ENCODE results near the gene RAB5IF. TPM values are rescaled to one million over a fixed set of nuclear protein-coding genes. Genes with fewer than 3 reads are reported as not detected.

RAB5IF gene
- total and polyA plus RNA-seq, 2 donors (not counting 1 experiment from before 2014, with no cell fraction given), result 41.4 to 69.4 TPM

- H3K27ac ChIP-seq (ENCODE audit: low read length in 2 of 2), result peak overlapping the region; percentile 96 to 100
- H4K20me1 ChIP-seq (ENCODE audit: control insufficient read depth, insufficient read depth, low read length, poor library complexity, severe bottlenecking), result peaks cover 32% of the 10 kb centered on the region
- no peaks in the 10 kb centered on the region for H3K9me3 Mint-ChIP-seq (ENCODE audit: insufficient read depth)
- H3K36me3 ChIP-seq (replicated peaks in 1 of 2; ENCODE audit: control extremely low read depth in 1 of 2, control insufficient read depth in 1 of 2, extremely low read depth in 1 of 2, insufficient read depth in 2 of 2, low read length in 1 of 2), result no peaks in the 10 kb centered on the region
- H3K4me1 ChIP-seq (ENCODE audit: control insufficient read depth in 2 of 2, insufficient read depth in 2 of 2, low read length in 2 of 2), result peaks cover 23 to 34% of the 10 kb centered on the region in 2 donors
- no peaks in the 10 kb centered on the region for H3K27me3 ChIP-seq (replicated peaks in 1 of 4; ENCODE audit: control extremely low read depth in 1 of 4, control insufficient read depth in 3 of 4, insufficient read depth in 4 of 4, low read length in 3 of 4)
- POLR2A ChIA-PET, result interaction anchor here (0.6 to 6.7 kb wide), 9 partner anchors 14 to 185 kb away, joined by 3 to 81 read pairs (median 3); partner anchors contain the start of gene RAB5IF
- WGBS (ENCODE audit: insufficient coverage), result 12% methylated on average over 20 of the region's 20 CpGs
- peak overlapping the region; percentile 93 for H2AFZ ChIP-seq (ENCODE audit: insufficient read depth, low read depth, low read length, poor library complexity, severe bottlenecking)
- H3K4me2 ChIP-seq (replicated peaks; ENCODE audit: low read depth, low read length, poor library complexity, severe bottlenecking), result peak overlapping the region; percentile 98
- peak overlapping the region; percentile 90 for H3K9ac ChIP-seq (ENCODE audit: low read length)
- peak overlapping the region; percentile 98 for H3K27ac Mint-ChIP-seq
- peak overlapping the region in 4 of 5 experiments; percentile 61 to 95 (median 64) for H3K4me3 ChIP-seq (ENCODE audit: control extremely low read depth in 1 of 5, extremely low read depth in 1 of 5, insufficient read depth in 1 of 5, low read depth in 2 of 5, low read length in 4 of 5)
- CTCF ChIA-PET, result interaction anchor here (1.3 to 6.1 kb wide), 6 partner anchors 14 to 182 kb away, joined by 3 to 63 read pairs (median 14); partner anchors contain the start of gene RAB5IF
- ATAC-seq (ENCODE audit: low read depth) (peak; percentile 19), DNase-seq (no peak)
- no peaks in the 10 kb centered on the region for H3K27me3 Mint-ChIP-seq
- peak overlapping the region; percentile 92 for H3K4me3 Mint-ChIP-seq
- peaks cover 34% of the 10 kb centered on the region for H3K4me1 Mint-ChIP-seq
- no peak for TF ChIP-seq EZH2 (IDR thresholded peaks at IDR 0.05; ENCODE audit: borderline replicate concordance, insufficient read depth, low read depth, low read length, poor library complexity, severe bottlenecking)
- TF ChIP-seq, protein P1, sequence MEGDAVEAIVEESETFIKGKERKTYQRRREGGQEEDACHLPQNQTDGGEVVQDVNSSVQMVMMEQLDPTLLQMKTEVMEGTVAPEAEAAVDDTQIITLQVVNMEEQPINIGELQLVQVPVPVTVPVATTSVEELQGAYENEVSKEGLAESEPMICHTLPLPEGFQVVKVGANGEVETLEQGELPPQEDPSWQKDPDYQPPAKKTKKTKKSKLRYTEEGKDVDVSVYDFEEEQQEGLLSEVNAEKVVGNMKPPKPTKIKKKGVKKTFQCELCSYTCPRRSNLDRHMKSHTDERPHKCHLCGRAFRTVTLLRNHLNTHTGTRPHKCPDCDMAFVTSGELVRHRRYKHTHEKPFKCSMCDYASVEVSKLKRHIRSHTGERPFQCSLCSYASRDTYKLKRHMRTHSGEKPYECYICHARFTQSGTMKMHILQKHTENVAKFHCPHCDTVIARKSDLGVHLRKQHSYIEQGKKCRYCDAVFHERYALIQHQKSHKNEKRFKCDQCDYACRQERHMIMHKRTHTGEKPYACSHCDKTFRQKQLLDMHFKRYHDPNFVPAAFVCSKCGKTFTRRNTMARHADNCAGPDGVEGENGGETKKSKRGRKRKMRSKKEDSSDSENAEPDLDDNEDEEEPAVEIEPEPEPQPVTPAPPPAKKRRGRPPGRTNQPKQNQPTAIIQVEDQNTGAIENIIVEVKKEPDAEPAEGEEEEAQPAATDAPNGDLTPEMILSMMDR (IDR thresholded peaks at IDR 0.05), result no peak
- peaks cover 41% of the 10 kb centered on the region for H3K79me2 ChIP-seq (ENCODE audit: control insufficient read depth, insufficient read depth, low read length)
- no peaks in the 10 kb centered on the region for H3K9me3 ChIP-seq (ENCODE audit: control extremely low read depth in 1 of 3, control insufficient read depth in 2 of 3, insufficient read depth in 1 of 3, low read length in 2 of 3)
- intact Hi-C loops (cut with micrococcal nuclease), result loop anchor here (1.0 kb wide), 4 partner anchors 16 to 111 kb away; partner anchors contain the start of gene RAB5IF
Observed at GRCh38 chr20:36572701-36573102, 32.9 kb upstream of the RAB5IF start.
